ENCODE data around the gene HSPA12B.
"Not testable (repeated sequence)": the region's sequence is repeated elsewhere in the genome, so short reads cannot be mapped to it uniquely, and the experiment has no call there.

Gene HSPA12B

DNA sequence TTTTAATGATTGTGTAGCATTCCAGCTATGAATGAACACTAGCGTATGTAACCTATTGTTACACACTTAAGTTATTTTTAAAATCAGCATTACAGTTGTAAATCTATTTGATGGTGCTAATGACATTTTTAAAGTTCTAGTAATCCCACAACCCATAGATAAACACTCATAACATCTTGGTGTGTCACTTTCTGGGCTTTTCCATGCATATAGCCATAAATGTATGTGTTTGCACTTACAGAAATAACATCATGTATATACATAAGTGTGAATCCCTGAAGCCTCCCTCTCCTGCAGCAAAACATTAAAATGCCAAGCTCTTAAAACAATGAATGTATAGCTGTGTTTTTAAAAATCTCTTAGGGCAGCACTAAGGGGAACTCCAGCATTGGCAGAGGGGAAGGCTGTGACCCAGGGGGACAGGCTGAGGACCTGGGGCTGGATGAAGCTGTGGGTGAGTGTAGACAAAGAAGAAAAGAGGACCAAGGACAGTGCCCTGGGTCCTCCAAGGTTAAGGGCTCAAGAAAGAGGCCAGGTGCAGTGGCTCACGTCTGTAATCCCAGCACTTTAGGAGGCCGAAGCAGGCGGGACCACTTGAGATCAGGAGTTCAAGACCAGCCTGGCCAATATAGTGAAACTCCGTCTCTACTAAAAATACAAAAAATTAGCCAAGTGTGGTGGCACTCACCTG is 55.0 kb downstream of the HSPA12B start:
- DNase-seq (ENCODE audit: low read depth): no peak

DNA sequence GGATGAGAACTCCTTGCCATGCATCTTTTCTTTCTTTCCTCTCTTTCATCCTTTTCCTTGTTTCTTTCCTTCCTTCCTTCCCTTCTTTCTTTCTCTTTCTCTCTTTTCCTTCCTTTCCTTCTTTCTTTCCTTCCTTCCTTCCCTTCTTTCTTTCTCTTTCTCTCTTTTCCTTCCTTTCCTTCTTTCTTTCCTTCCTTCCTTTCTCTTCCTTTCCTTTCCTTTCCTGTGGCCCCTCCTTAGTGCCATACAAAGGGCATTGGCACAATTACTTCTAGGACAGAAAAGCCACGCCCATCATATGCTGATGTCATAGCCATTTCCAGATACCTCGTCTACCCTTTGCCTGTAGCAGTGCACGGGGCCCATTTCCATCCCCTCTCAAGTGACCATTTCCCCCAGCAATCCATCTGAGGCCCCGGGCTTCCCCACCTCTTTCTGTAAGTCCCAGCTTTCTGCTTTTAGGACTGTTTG is 56.2 kb downstream of the HSPA12B start:
- no peak for DNase-seq (ENCODE audit: low read depth)

DNA sequence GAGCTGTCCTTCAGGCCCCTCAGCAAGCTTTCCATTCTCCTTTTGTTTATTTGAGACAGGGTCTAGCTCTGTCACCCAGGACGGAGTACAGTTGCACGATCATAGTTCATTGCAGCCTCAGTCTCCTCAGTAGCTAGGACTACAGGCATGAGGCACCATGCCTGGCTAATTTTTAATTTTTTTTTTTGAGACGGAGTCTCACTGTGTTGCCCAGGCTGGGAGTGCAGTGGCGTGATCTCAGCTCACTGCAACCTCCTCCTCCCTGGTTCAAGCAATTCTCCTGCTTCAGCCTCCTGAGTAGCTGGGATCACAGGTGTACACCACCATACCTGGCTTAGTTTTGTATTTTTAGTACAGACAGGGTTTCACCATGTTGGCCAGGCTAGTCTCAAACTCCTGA is 56.7 kb downstream of the HSPA12B start:
- not testable (repeated sequence) for DNase-seq (ENCODE audit: low read depth)

DNA sequence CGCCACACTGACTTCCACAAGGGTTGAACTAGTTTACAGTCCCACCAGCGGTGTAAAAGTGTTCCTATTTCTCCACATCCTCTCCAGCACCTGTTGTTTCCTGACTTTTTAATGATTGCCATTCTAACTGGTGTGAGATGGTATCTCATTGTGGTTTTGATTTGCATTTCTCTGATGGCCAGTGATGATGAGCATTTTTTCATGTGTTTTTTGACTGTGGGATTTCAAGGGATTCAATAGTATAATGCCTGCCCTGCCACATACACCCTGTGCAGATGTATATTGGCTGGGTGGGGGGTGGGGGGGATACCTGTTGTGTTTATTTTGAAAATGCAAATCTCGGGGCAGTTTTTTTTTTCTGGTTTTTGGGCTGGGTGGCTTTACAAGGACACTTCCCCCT is 61.7 kb downstream of the HSPA12B start:
- DNase-seq (ENCODE audit: low read depth): not testable (repeated sequence)

DNA sequence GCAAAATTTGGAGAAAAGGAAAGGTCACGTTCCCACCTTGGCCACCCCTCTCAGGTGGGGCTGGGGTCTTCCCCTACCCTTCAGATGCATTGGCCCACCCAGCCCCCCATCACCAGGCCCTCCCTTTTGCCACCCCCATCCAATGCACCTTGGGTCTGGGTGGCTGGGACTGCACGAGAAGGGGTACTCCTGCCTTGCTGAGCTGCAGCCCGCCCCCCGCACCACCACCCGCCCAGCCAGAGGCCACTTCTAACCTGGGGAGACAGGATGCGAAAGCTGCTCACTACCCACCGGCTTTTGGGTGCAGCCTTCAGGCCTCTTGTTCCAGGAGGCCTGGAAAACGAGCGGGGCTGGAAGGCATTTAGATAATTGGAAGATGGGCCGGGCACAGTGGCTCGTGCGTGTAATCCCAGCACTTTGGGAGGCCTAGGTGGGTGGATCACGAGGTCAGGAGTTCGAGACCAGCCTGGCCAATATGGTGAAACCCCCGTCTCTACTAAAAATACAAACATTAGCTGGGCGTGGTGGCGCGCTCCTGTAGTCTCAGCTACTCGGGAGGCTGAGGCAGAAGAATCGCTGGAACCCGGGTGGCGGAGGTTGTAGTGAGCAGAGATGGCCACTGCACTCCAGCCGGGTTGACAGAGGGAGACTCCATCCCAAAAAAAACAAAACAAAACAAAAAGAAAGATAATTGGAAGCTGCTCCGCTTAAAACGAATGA is 62.4 kb downstream of the HSPA12B start:
- DNase-seq (ENCODE audit: low read depth): no peak

DNA sequence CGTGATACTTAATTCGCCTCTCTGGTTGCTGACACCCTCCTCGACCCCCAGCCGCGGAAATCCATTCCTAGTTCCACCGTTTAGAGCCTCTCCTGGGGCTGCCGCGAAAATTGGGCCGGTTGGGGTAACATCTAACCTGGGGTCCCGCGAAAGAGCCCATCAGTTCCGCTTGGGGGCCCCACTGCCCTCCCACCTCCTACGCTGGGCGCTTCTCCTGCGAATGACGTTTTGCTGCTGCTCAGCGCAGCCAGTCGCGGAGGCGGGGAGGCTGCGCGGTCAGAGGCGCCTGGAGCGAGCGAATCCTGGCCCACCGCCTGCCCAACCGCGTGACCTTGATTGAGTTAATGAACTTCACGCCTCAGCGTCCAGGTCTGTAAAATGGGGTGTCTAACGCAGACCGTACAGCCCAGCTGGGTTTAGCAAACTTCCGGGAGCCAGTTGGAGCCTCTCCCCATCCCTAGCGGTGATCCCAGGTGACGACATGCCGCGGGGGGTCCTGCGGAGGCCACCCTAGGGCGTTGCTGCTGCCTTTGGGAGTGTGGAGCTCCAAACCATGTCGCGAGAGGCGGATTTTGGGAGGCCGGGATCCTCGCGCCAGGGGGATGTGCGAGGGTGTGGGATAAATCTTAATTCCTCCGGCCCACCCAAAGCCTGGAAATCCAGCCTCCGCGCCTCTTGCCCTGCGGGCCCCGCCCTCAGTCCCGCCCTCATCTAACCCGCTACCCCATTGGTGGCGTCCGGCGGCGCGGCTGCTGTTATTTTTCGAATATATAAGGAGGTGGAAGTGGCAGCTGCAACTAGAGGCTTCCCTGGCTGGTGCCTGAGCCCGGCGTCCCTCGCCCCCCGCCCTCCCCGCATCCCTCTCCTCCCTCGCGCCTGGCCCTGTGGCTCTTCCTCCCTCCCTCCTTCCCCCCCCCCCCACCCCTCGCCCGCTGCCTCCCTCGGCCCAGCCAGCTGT is 63.3 kb downstream of the HSPA12B start, which contains the start of gene CDC25B:
Gene CDC25B (plus strand): TSS at position 800 of the 958 bp plus-strand sequence. CDS start 222 bp downstream, outside the sequence.
- DNase-seq (ENCODE audit: low read depth): peak; percentile 94

DNA sequence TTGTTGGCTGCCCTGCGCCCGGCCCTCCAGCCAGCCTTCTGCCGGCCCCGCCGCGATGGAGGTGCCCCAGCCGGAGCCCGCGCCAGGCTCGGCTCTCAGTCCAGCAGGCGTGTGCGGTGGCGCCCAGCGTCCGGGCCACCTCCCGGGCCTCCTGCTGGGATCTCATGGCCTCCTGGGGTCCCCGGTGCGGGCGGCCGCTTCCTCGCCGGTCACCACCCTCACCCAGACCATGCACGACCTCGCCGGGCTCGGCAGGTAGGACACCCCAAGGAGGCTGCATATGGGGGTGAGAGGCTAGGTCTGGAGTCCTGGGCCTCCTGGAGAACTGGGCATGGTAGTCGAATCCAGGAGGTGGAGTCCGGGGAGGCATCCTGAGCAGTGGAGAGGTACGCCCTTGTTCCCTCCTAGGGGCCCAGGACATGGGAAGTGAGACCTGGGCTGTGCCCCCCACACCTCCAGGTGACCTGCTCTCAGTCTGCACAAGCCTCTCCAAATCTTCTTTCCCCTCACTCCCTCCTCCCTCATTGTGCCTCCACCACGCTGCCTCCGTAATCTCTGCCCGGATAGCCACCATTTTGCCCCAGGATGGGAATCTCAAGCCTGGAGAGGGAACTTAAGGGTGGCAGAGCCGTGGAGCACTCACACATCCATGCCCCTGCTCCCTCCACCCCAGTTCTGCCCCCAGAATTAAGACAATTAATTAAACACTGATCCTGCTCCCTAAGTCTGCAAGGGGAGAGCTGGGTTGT is 64.2 kb downstream of the HSPA12B start:
- DNase-seq (ENCODE audit: low read depth): no peak

DNA sequence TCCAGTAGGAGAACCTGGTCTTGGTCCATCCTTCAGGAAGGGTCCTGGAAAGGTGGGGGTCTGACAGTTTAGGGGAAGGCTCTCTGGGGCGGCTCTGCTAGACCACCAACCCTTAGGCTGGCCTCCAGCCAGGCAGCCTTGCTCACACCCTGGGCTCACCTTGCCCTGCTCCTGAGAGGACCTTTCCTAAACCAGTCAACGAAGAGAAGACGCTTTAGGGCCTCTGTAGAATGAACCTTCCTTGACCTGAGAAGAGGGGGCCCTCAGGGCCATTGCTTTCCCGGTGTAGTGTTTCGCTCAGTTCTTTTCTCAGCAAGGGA is 64.7 kb downstream of the HSPA12B start:
- DNase-seq (ENCODE audit: low read depth): no peak

DNA sequence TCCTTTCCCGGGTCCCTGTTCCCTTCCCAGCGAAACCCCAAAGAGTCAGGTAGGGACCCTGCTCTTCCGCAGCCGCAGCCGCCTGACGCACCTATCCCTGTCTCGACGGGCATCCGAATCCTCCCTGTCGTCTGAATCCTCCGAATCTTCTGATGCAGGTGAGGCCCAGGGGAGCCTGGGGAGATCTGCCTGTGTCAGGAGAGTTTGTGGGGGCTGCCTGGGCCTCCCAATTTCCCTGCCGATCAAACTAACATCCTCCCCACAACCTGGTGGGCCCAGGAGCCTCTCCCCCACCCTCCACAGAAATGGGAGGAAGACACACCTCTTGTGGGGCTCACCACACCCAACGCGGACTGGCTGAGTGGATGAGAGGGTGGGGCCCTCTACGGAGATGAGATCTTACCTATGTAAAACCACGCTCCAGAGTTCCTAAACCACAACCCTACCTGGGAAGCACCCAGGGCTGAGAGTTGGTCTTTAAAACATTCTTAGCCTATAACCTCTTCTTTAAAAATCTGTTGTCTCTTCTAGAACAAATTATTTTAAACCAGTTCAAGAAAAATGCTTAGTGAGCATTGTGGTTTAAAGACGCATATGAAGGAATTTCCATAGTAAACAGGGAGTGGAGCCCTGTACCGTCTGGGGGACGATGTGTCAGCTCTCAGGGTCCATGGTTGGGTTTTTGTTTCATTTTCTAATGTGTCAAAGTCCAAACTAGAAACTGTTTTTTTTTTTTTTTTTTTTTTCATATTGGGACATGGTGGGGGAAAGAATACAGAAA is 65.3 kb downstream of the HSPA12B start:
- no peak for DNase-seq (ENCODE audit: low read depth)

DNA sequence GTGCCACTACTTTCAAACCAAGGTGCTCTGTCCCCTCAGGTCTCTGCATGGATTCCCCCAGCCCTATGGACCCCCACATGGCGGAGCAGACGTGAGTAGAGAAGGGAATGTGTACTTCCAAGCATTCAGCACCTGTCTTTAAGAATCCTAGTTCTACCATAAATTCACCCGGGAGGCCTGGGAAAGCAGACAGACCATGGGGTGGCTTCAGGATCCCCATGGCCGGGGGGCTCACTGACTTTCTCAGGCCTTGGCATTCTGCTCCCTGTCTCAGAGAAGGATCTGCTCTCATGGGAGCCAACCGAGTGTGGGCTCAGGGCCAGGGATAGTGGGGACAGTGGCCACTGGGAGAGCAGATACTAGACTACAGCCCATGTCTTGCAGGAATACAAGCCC is 65.9 kb downstream of the HSPA12B start:
- no peak for DNase-seq (ENCODE audit: low read depth)

DNA sequence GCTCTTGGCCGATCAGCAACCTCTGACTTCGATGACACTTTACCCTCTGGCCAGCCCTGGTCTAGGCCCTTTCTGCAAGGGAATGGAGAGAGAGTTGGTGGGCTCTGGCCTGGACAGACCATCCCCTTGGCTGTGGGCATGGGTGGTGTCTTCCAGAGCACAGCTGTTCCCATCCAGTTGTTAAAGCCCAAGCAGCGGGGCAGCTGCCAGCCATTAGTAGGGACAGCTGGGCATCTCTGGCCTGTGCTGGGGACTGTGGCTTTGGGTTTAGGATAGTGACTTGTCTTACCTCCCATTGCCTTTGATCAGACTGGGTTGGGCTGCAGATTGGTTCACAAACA is 66.4 kb downstream of the HSPA12B start:
- no peak for DNase-seq (ENCODE audit: low read depth)

DNA sequence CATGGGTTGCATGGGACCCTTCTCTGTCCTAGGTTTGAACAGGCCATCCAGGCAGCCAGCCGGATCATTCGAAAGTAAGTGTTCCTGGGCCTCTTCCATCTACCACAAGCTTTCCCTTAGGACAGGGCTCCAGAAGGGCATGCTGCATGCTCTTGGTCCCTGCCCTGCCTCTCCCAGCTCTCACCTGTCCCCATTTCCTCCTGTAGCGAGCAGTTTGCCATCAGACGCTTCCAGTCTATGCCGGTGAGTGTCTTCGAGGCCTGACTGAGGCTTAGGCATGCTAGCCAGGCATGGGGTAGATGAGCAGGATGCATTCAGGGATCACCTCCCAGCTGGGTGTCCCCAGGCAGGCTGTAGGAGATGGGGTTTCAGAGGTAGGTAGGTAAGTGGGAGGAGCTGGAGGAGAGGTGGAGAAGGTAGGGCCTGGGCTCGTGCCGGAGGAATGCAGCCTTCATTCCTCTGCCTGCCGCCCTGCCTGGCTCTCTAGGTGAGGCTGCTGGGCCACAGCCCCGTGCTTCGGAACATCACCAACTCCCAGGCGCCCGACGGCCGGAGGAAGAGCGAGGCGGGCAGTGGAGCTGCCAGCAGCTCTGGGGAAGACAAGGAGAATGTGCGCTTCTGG is 67.9 kb downstream of the HSPA12B start:
- no peak for DNase-seq (ENCODE audit: low read depth)

DNA sequence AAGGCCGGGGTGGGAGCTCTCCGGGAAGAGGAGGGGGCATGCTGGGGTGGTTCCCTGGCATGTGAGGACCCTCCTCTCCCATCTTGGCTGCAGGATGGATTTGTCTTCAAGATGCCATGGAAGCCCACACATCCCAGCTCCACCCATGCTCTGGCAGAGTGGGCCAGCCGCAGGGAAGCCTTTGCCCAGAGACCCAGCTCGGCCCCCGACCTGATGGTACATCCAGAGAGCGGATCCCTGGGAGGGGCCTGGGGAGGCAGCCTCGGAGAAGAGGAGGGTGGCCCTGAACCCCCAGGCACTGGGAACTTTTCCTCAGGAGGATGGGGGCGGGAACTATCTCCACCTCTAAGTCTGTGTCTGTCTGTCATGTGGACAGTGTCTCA is 68.4 kb downstream of the HSPA12B start:
- DNase-seq (ENCODE audit: low read depth): no peak

DNA sequence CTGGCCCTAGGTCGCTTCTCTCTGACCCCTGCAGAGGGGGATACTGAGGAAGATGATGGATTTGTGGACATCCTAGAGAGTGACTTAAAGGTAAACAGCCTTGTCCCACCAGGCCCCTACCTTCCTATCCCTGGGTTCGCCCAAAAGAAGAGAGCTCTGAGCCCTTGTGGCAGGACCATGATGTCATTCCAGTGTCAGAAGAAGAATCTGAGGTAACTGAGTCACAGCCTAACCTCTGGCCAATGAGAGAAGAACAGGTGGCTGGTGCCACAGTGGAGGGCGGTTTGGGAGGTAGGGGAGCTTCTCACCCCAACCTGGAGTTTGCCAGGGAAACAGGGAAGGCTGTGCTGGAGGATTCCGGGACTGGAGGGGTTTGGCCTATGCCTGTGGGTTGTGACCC is 68.8 kb downstream of the HSPA12B start:
- no peak for DNase-seq (ENCODE audit: low read depth)

DNA sequence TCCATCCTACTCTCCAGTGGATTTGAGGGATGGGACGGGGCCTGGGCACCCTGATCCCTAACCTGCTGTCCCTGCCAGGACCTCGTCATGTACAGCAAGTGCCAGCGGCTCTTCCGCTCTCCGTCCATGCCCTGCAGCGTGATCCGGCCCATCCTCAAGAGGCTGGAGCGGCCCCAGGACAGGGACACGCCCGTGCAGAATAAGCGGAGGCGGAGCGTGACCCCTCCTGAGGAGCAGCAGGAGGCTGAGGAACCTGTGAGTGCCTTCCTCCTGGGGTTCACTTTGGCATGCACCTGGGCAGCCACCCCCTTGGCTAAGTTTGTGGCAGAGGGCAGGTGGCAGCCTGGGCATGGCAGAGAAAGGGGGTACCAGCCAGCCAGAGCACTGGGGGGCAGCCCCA is 69.4 kb downstream of the HSPA12B start:
- no peak for DNase-seq (ENCODE audit: low read depth)

All from fibroblast of gingiva (primary cell).